HL-60 (cell line): ENCODE results near the gene RNASEL.

Source experiments
- CTCF ChIP-seq: IDR thresholded peaks from one replicate; pipeline ENCODE4 v1.5.1; 2011; ENCODE audit warnings: low read length, control low read depth, inconsistent platforms; ENCODE audit not compliant: insufficient read depth
- POLR2AphosphoS5 ChIP-seq: IDR thresholded peaks from 2 replicates; pipeline ENCODE4 v1.6.1; 2012; ENCODE audit warnings: low read depth

- TF ChIP-seq POLR2AphosphoS5 (no peak), CTCF (no peak)
These were observed 48.7 kb upstream of the RNASEL start for GRCh38 chr1:182637769-182638168.
